Activated CD8-positive, alpha-beta T cell treated with anti-CD3 and anti-CD28 coated beads for 36 hours (primary cell): ENCODE results near the gene LRRC7. TPM values are rescaled to one million over a fixed set of nuclear protein-coding genes. Genes with fewer than 3 reads are reported as not detected.

Experiments
- ATAC-seq: fragments of 200-7000 bp; cut with Tn5 transposase; one replicate; pipeline ENCODE4 v1.10.0; 2021; ENCODE audit warnings: mild to moderate bottlenecking, moderate library complexity
- CTCF ChIA-PET: fragments of 350-600 bp; sonication (Branson Sonifier 250); formaldehyde crosslinking; loops from one replicate; lab custom pipeline; 2021; ENCODE audit warnings: antibody characterized with exemption; lab: Charles Lee
- POLR2A ChIA-PET: fragments of 350-600 bp; sonication (Branson Sonifier 250); formaldehyde crosslinking; loops from one replicate; lab custom pipeline; 2021; ENCODE audit warnings: antibody characterized with exemption; lab: Charles Lee
- DNase-seq: peaks from one replicate; pipeline ENCODE4 v3.0.0-alpha.2; 2020
- H3K27ac Mint-ChIP-seq: one replicate; pipeline ENCODE4 v1.8.0; 2021; ENCODE audit warnings: mild to moderate bottlenecking, mixed read lengths
- H3K27me3 Mint-ChIP-seq: one replicate; pipeline ENCODE4 v1.8.0; 2021; ENCODE audit warnings: mixed read lengths
- H3K36me3 Mint-ChIP-seq: one replicate; pipeline ENCODE4 v1.8.0; 2021; ENCODE audit warnings: low read depth, mixed read lengths
- H3K4me1 Mint-ChIP-seq: one replicate; pipeline ENCODE4 v1.8.0; 2021; ENCODE audit warnings: low read depth, mixed read lengths
- H3K4me3 Mint-ChIP-seq: one replicate; pipeline ENCODE4 v1.8.0; 2021; ENCODE audit warnings: mild to moderate bottlenecking, moderate library complexity, mixed read lengths
- H3K9me3 Mint-ChIP-seq: one replicate; pipeline ENCODE4 v1.8.0; 2021; ENCODE audit warnings: mixed read lengths
- intact Hi-C: fragments of 100-400 bp; cut with micrococcal nuclease; formaldehyde crosslinking; loops from one replicate; pipeline ENCODE4 v1.10.0; 2022
- total RNA-seq, 2 experiments: library from RNA; stranded (reverse); gene quantifications; one replicate each; pipeline ENCODE4 v1.2.3, GENCODE V29; 2021
- TF ChIP-seq, protein P1 (sequence below): fragments of 200-600 bp; IDR thresholded peaks from one replicate; pipeline ENCODE4 v1.8.0; 2022; ENCODE audit warnings: antibody characterized with exemption, mild to moderate bottlenecking

Gene LRRC7
- total RNA-seq, 2 experiments from 2014 or later = 0.27 to 0.29 TPM

DNA sequence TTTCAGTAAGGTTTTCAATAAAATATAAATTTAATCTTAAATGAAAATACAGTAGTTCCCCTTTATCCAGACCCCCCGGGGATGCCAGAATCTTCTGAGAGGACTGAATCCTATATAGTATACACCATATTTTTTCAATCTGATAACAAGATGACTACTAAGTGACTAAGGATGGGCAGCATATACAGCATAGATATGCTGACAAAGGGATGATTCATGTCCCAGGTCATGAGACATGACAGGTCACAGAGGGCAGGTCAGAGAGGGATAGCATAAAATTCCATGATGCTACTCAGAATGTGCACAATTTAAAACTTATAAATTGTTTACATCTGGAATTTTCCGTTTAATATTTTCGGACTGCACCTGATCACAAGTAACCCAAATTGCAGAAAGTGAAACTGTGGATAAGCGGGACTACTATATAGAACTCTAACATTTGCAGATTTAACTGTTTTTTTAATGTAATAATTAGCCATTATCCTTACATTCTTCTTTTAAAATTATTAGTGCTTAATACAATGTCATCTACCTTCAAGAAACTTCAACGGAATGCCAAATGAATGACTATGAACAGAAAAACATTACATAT lies 588.9 kb downstream of the LRRC7 start:
- Mint-ChIP-seq H3K27ac (no peak overlapping the region), H3K27me3 (no peaks in the 10 kb centered on the region), H3K4me3 (no peak overlapping the region), H3K9me3 (no peaks in the 10 kb centered on the region), H3K4me1 (no peaks in the 10 kb centered on the region), H3K36me3 (peaks cover 10% of the 10 kb centered on the region)
- ChIA-PET CTCF (no interaction called here), POLR2A (no interaction called here)
- ATAC-seq = peak; percentile 68
- TF ChIP-seq, protein P1, sequence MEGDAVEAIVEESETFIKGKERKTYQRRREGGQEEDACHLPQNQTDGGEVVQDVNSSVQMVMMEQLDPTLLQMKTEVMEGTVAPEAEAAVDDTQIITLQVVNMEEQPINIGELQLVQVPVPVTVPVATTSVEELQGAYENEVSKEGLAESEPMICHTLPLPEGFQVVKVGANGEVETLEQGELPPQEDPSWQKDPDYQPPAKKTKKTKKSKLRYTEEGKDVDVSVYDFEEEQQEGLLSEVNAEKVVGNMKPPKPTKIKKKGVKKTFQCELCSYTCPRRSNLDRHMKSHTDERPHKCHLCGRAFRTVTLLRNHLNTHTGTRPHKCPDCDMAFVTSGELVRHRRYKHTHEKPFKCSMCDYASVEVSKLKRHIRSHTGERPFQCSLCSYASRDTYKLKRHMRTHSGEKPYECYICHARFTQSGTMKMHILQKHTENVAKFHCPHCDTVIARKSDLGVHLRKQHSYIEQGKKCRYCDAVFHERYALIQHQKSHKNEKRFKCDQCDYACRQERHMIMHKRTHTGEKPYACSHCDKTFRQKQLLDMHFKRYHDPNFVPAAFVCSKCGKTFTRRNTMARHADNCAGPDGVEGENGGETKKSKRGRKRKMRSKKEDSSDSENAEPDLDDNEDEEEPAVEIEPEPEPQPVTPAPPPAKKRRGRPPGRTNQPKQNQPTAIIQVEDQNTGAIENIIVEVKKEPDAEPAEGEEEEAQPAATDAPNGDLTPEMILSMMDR = no peak
- intact Hi-C loops = no loop called here
- DNase-seq = no peak

DNA sequence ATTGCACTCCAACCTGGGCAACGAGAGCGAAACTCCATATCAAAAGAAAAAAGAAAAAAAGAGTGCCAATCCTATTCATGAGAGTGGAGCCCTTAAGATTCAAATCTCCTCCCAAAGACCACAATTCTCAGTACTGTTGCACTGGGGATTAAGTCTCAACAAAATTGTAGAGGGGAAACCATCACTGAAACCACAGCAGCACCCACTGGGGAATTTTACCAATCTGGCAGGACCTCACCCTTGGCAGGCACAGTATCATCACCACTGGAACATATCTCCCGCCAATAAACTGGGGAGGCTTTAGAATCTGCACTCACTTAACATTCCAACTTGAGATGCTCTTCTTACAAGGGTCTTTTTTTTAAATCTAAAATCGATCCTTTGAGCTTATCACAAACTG lies 596.6 kb downstream of the LRRC7 start:
- DNase-seq = no peak
- peaks cover 16% of the 10 kb centered on the region for H3K36me3 Mint-ChIP-seq

DNA sequence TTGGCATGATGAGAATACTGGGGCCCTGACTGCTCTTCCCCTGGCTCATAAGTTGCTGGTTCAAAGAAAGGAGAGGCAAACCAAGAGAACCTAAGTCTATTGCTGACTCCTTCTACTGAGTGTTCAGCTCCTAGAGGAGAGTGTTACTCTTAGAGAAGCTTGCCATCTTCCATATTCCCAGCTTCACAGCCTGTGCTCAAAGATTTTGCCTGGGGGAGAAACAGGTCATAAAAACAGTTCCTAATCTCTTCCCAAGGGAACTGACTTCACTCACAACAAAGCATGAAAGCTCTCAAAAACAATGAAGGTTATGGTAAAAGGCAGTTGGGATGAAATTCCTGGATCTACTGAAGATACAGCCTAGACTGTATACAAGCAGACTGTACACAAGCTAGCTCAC lies 600.6 kb downstream of the LRRC7 start:
- Mint-ChIP-seq H3K4me3 (no peak overlapping the region), H3K9me3 (no peaks in the 10 kb centered on the region), H3K27ac (no peak overlapping the region), H3K36me3 (peaks cover 16% of the 10 kb centered on the region), H3K4me1 (peaks cover 4% of the 10 kb centered on the region), H3K27me3 (no peaks in the 10 kb centered on the region)
- ChIA-PET CTCF (no interaction called here), POLR2A (interaction anchor here (0.6 kb wide), 1 partner anchor 101 kb away, joined by 3 read pairs; no protein-coding TSS in a partner anchor)
- DNase-seq (no peak), ATAC-seq (no peak)
- intact Hi-C loops = no loop called here
- TF ChIP-seq, protein P1 = no peak

More for the DNA sequence above, 596.6 kb downstream of the LRRC7 start:
- CTCF ChIA-PET = no interaction called here
- no peaks in the 10 kb centered on the region for H3K9me3 Mint-ChIP-seq
- TF ChIP-seq, protein P1 = no peak
- intact Hi-C loops = no loop called here
- no peak overlapping the region for H3K4me3 Mint-ChIP-seq
- POLR2A ChIA-PET = no interaction called here
- no peak overlapping the region for H3K27ac Mint-ChIP-seq
- H3K27me3 Mint-ChIP-seq = no peaks in the 10 kb centered on the region
- ATAC-seq = no peak
- peaks cover 2% of the 10 kb centered on the region for H3K4me1 Mint-ChIP-seq

DNA sequence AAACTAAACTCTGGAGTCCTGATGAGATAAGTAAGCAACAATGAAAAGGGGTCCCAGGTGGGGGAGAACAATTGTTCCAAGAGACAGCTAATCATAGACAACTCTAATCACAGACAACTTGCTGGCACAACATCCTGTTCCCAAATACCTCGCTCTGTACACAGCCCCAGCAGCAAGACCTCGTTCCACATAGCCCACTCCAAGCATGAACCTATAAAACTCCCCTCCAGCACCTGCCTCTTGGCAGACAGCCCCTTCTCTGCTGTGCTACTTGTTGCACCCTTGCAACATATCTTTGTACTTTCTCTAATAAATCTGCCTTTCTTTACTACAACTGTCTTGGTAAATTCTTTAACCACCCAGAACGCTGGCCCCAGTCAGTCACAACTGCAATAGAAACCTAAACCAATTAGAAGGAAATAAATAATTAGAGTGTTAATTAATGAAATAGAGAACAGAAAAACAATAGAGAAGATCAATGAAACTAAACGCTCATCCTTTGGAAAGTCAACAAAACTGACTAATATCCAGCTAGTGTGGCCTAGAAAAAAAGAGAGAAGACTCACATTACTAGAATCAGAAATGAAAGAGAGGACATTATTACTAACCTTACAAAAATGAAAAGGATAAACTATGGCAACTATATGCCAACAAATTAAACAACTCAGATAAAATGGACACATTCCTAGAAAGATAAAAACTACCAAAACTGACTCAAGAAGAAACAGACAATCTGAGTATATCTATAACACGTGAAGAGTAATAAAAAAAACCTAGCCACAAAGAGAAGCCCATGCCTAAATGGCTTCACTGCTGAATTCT lies 601.5 kb downstream of the LRRC7 start:
- ATAC-seq = no peak
- Mint-ChIP-seq H3K27me3 (no peaks in the 10 kb centered on the region), H3K9me3 (no peaks in the 10 kb centered on the region), H3K4me1 (peaks cover 4% of the 10 kb centered on the region), H3K36me3 (peaks cover 17% of the 10 kb centered on the region), H3K27ac (no peak overlapping the region), H3K4me3 (no peak overlapping the region)
- intact Hi-C loops = no loop called here
- ChIA-PET POLR2A (no interaction called here), CTCF (no interaction called here)
- DNase-seq = no peak
- TF ChIP-seq, protein P1 = no peak

DNA sequence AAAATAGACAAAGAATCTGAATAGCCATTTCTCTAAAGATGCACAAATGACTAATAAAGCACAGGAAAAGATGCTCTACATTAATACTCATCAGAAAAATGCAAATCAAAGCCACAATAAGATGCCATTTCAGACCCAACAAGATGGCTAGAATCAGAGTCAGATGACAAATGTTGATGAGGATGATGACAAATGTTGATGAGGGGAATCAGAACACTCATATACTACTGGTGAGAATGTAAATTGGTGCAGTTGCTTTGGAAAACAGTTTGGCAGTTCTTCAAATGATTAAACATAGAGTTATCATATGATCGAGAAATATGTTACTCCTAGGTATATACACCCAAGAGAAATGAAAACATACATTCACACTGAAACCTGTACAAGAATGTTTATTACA lies 603.8 kb downstream of the LRRC7 start:
- ATAC-seq (no peak), DNase-seq (no peak)
- TF ChIP-seq, protein P1 = no peak
- H3K4me1 Mint-ChIP-seq = peaks cover 4% of the 10 kb centered on the region
- ChIA-PET POLR2A (no interaction called here), CTCF (no interaction called here)
- H3K9me3 Mint-ChIP-seq = no peaks in the 10 kb centered on the region
- H3K27ac Mint-ChIP-seq = no peak overlapping the region
- intact Hi-C loops = no loop called here
- H3K36me3 Mint-ChIP-seq = peaks cover 18% of the 10 kb centered on the region
- no peak overlapping the region for H3K4me3 Mint-ChIP-seq
- H3K27me3 Mint-ChIP-seq = no peaks in the 10 kb centered on the region
